KMS-11 (cell line): ENCODE measurements around the gene OSBPL9.

Source experiments
- H2AFZ ChIP-seq: fragments of 200-600 bp; sonication (generic); 2 replicates; pipeline ENCODE4 v1.6.1; 2016; ENCODE audit warnings: antibody characterized with exemption, mixed run types, low read depth
- H3K27ac ChIP-seq: fragments of 200-600 bp; sonication (generic); 2 replicates; pipeline ENCODE4 v1.6.1; 2016; ENCODE audit warnings: mild to moderate bottlenecking, mixed run types
- H3K27me3 ChIP-seq: fragments of 200-600 bp; sonication (generic); 2 replicates; pipeline ENCODE4 v1.6.1; 2017; ENCODE audit warnings: mild to moderate bottlenecking, low read depth, mixed run types, moderate library complexity; ENCODE audit not compliant: insufficient read depth
- H3K36me3 ChIP-seq: fragments of 200-600 bp; sonication (generic); 2 replicates; pipeline ENCODE4 v1.6.1; 2017; ENCODE audit warnings: mild to moderate bottlenecking, mixed run types; ENCODE audit not compliant: insufficient read depth
- H3K4me1 ChIP-seq: fragments of 200-600 bp; sonication (generic); 2 replicates; pipeline ENCODE4 v1.6.1; 2016; ENCODE audit warnings: mild to moderate bottlenecking, low read depth, mixed run types; ENCODE audit not compliant: poor library complexity, severe bottlenecking
- H3K4me2 ChIP-seq: fragments of 200-600 bp; sonication (generic); 2 replicates; pipeline ENCODE4 v1.7.0; 2016; ENCODE audit warnings: mild to moderate bottlenecking, mixed run types
- H3K4me3 ChIP-seq: fragments of 200-600 bp; sonication (generic); IDR thresholded peaks from 2 replicates; pipeline ENCODE4 v1.6.1; 2017; ENCODE audit warnings: low read depth, low read length, mixed read lengths; ENCODE audit not compliant: insufficient read depth
- H3K79me2 ChIP-seq: fragments of 200-600 bp; sonication (generic); 2 replicates; pipeline ENCODE4 v1.6.1; 2016; ENCODE audit warnings: low read depth, mixed run types; ENCODE audit not compliant: insufficient read depth
- H3K9ac ChIP-seq: fragments of 200-600 bp; sonication (generic); 2 replicates; pipeline ENCODE4 v1.6.1; 2016; ENCODE audit warnings: mild to moderate bottlenecking, mixed run types
- H4K20me1 ChIP-seq: fragments of 200-600 bp; sonication (generic); 2 replicates; pipeline ENCODE4 v1.6.1; 2016; ENCODE audit warnings: mild to moderate bottlenecking, mixed run types; ENCODE audit not compliant: insufficient read depth
- TF ChIP-seq, protein P1 (sequence below): fragments of 200-600 bp; sonication (generic); conservative IDR thresholded peaks from 2 replicates; pipeline ENCODE4 v1.6.1; 2017; ENCODE audit warnings: low read depth, mild to moderate bottlenecking, antibody characterized with exemption, low read length, moderate library complexity, mixed read lengths

Gene OSBPL9

DNA sequence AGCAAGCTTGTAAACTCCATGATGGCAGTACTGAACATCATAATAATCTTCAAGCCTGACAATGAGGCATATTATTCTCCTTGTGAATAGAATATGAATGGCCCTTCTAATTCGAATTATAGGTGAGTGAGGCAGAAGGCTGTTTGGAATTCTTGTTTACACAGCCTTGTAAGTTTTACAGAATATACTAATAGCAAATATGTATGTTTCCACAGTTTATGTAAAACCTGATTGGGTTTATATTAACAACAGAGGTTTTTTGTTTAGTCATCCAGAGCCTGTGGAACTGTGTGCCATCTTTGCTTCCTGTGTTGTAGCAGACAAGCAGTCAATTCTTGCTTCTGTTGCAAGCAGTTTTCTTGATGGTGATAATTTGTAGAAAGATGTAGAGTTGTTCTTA, 8.0 kb downstream of the OSBPL9 start:
- no peaks in the 10 kb centered on the region for H3K79me2 ChIP-seq
- no peaks in the 10 kb centered on the region for H3K27me3 ChIP-seq
- TF ChIP-seq, protein P1, sequence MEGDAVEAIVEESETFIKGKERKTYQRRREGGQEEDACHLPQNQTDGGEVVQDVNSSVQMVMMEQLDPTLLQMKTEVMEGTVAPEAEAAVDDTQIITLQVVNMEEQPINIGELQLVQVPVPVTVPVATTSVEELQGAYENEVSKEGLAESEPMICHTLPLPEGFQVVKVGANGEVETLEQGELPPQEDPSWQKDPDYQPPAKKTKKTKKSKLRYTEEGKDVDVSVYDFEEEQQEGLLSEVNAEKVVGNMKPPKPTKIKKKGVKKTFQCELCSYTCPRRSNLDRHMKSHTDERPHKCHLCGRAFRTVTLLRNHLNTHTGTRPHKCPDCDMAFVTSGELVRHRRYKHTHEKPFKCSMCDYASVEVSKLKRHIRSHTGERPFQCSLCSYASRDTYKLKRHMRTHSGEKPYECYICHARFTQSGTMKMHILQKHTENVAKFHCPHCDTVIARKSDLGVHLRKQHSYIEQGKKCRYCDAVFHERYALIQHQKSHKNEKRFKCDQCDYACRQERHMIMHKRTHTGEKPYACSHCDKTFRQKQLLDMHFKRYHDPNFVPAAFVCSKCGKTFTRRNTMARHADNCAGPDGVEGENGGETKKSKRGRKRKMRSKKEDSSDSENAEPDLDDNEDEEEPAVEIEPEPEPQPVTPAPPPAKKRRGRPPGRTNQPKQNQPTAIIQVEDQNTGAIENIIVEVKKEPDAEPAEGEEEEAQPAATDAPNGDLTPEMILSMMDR, result no peak
- H3K4me1 ChIP-seq, result peaks cover 1% of the 10 kb centered on the region
- no peaks in the 10 kb centered on the region for H3K36me3 ChIP-seq
- no peak overlapping the region for H3K4me3 ChIP-seq
- H3K27ac ChIP-seq, result no peak overlapping the region
- H3K9ac ChIP-seq, result no peak overlapping the region
- H2AFZ ChIP-seq, result no peak overlapping the region
- no peaks in the 10 kb centered on the region for H4K20me1 ChIP-seq
- H3K4me2 ChIP-seq, result no peak overlapping the region

DNA sequence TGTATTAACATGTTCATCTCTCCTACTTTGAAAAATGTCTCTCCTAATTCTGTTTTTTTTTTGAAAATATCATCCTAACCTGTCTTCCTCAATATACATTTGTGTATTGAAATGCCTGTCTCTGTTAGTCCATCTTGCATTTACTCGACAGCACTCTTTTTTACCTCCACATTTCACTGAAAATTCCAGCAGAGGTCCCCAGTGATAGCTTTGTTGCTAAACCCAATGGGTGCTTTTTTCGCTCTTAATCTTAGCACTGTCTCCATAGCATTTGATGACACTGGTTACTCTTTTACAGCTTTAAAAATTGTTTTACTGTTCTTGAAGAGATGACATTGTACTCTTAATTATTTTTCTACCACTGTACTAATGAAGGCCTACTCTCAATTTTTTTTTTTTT, 10.8 kb downstream of the OSBPL9 start:
- no peak overlapping the region for H3K27ac ChIP-seq
- peaks cover 4% of the 10 kb centered on the region for H3K4me1 ChIP-seq
- no peak overlapping the region for H2AFZ ChIP-seq
- H3K9ac ChIP-seq, result no peak overlapping the region
- H3K4me3 ChIP-seq, result no peak overlapping the region
- no peaks in the 10 kb centered on the region for H3K27me3 ChIP-seq
- TF ChIP-seq, protein P1, result no peak
- H4K20me1 ChIP-seq, result no peaks in the 10 kb centered on the region
- no peaks in the 10 kb centered on the region for H3K79me2 ChIP-seq
- H3K36me3 ChIP-seq, result no peaks in the 10 kb centered on the region
- H3K4me2 ChIP-seq, result no peak overlapping the region

DNA sequence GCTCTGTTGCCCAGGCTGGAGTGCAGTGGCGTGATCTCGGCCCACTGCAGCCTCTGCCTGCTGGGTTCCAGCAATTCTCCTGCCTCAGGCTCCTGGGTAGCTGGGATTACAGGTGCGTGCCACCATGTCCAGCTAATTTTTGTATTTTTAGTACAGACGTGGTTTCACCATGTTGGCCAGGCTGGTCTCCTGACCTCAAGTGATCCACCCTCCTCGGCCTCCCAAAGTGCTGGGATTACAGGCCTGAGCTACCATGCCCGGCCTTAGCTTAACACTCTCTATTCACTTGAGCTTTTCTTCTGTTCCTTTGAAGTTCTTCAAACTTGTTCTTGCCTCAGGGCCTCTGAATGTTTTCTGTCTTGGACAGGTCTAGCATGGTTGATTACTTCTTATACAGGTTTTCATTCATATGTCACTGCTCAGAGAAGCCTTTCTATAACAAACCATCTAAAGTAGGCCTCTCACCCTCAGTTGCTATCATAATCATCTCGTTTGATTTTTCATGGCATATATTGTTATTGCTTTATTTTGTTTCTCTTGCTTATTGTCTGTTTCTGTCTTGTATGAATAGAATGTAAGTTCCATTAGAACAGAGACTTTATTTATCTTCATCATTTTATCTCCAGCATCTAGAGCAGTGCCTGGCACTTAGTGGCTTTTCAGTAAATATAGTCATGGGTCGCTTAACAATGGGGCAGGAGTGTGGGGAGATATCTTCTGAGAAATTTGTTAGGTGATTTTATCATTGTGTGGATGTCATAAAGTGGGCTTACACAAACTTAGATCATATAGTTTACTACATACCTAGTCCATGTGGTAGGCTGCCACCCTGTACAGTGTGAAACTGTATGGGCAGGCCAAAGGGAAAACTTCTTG, 12.1 kb downstream of the OSBPL9 start:
- no peaks in the 10 kb centered on the region for H3K36me3 ChIP-seq
- no peak overlapping the region for H3K4me2 ChIP-seq
- no peaks in the 10 kb centered on the region for H3K27me3 ChIP-seq
- TF ChIP-seq, protein P1, result no peak
- H4K20me1 ChIP-seq, result no peaks in the 10 kb centered on the region
- no peak overlapping the region for H3K4me3 ChIP-seq
- no peak overlapping the region for H2AFZ ChIP-seq
- no peak overlapping the region for H3K9ac ChIP-seq
- no peaks in the 10 kb centered on the region for H3K79me2 ChIP-seq
- no peak overlapping the region for H3K27ac ChIP-seq
- H3K4me1 ChIP-seq, result peaks cover 4% of the 10 kb centered on the region

DNA sequence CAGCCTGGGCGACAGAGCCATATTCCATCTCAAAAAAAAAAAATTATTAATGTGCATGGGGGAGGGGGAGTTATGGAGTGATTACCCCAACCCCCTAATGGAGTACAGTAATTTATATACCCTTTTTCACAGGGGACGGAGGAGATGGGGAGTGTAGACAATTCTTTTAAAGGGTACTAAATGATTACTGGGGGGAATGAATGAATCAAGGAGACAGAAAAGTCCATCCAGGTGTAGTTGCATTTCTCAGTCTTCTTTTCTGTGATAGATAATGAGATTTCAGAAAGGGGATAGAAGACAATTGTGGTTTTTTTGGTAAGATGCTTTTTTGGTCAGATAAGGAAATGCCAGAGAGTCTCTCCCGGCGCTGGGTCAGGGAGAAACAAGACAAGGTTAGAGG, 13.0 kb downstream of the OSBPL9 start:
- TF ChIP-seq, protein P1, result no peak
- no peaks in the 10 kb centered on the region for H3K79me2 ChIP-seq
- peaks cover 4% of the 10 kb centered on the region for H3K4me1 ChIP-seq
- H4K20me1 ChIP-seq, result no peaks in the 10 kb centered on the region
- H3K4me3 ChIP-seq, result no peak overlapping the region
- no peaks in the 10 kb centered on the region for H3K27me3 ChIP-seq
- no peaks in the 10 kb centered on the region for H3K36me3 ChIP-seq
- H3K9ac ChIP-seq, result no peak overlapping the region
- no peak overlapping the region for H3K4me2 ChIP-seq
- H2AFZ ChIP-seq, result no peak overlapping the region
- H3K27ac ChIP-seq, result no peak overlapping the region
